Gastroesophageal sphincter (tissue), 3 donors: ENCODE measurements around the gene ZNF764.

Experiments
- EP300 ChIP-seq: sonication (generic); formaldehyde crosslinking; IDR thresholded peaks from one replicate; pipeline ENCODE4 v1.6.1; 2017; ENCODE audit warnings: antibody characterized with exemption, mild to moderate bottlenecking
- POLR2A ChIP-seq, 2 donors: fragments of 450-650 bp; IDR thresholded peaks; one replicate each; pipeline ENCODE4 v1.6.1; 2017; ENCODE audit warnings: antibody characterized with exemption in 2 of 2, mild to moderate bottlenecking in 2 of 2, moderate library complexity in 1 of 2
- POLR2AphosphoS5 ChIP-seq: sonication (generic); formaldehyde crosslinking; IDR thresholded peaks from one replicate; pipeline ENCODE4 v1.6.1; 2017; ENCODE audit warnings: antibody characterized with exemption
- TF ChIP-seq, protein P1 (sequence below), 4 experiments: fragments of 200-600 bp in 2 of 4; fragments of 450-650 bp in 2 of 4; sonication (generic) in 1 of 4; IDR thresholded peaks; one replicate each; pipeline ENCODE4 v1.5.1; 2017 to 2019; ENCODE audit warnings: antibody characterized with exemption in 4 of 4, mild to moderate bottlenecking in 2 of 4, moderate library complexity in 2 of 4

DNA sequence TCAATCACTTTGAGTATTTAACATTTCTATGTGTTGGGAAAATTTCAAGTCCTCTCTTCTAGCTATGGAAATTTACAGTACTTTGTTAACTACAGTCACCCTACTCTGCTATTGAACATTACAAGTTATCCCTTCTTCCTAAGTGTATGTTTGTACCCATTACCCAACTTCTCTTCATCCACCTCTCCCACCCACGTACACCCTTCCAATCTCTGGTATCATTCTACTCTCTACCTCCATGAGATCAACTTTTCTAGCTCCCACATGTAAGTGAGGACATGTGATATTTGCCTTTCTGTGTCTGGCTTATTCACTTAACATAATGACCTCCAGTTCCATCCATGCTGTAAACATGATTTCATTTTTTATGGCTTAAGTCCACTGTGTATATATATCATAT, 16.5 kb upstream of the ZNF764 start:
- TF ChIP-seq POLR2A (IDR thresholded peaks at IDR 0.05) (no peak), POLR2AphosphoS5 (no peak), EP300 (no peak)
- TF ChIP-seq, protein P1, sequence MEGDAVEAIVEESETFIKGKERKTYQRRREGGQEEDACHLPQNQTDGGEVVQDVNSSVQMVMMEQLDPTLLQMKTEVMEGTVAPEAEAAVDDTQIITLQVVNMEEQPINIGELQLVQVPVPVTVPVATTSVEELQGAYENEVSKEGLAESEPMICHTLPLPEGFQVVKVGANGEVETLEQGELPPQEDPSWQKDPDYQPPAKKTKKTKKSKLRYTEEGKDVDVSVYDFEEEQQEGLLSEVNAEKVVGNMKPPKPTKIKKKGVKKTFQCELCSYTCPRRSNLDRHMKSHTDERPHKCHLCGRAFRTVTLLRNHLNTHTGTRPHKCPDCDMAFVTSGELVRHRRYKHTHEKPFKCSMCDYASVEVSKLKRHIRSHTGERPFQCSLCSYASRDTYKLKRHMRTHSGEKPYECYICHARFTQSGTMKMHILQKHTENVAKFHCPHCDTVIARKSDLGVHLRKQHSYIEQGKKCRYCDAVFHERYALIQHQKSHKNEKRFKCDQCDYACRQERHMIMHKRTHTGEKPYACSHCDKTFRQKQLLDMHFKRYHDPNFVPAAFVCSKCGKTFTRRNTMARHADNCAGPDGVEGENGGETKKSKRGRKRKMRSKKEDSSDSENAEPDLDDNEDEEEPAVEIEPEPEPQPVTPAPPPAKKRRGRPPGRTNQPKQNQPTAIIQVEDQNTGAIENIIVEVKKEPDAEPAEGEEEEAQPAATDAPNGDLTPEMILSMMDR (IDR thresholded peaks at IDR 0.05): no peak
